ENCODE data around the gene LYZL1.

Gene LYZL1

GRCh38 chr10:29345910-29346209, 57.0 kb downstream of the LYZL1 start (continued):
- TF ChIP-seq CREB5 (CRISPR knock-in tag; IDR thresholded peaks at IDR 0.05; ENCODE audit: low read depth): no peak
- no peak for TF ChIP-seq TCF4 (CRISPR knock-in tag; IDR thresholded peaks at IDR 0.05; ENCODE audit: borderline replicate concordance)
- no peak for TF ChIP-seq PATZ1 (CRISPR knock-in tag; IDR thresholded peaks at IDR 0.05; ENCODE audit: borderline replicate concordance)
- no peak for TF ChIP-seq TSHZ2 (CRISPR knock-in tag; IDR thresholded peaks at IDR 0.05)

- no peak for ATAC-seq
- TF ChIP-seq PPARA (CRISPR knock-in tag; IDR thresholded peaks at IDR 0.05; ENCODE audit: borderline replicate concordance) (no peak), RARB (CRISPR knock-in tag; IDR thresholded peaks at IDR 0.05) (no peak), ZFP3 (CRISPR knock-in tag; IDR thresholded peaks at IDR 0.05) (no peak), TCF4 (CRISPR knock-in tag; IDR thresholded peaks at IDR 0.05; ENCODE audit: borderline replicate concordance) (no peak)
Measured at GRCh38 chr10:29346296-29347001, 57.6 kb downstream of the LYZL1 start.

GRCh38 chr10:29348836-29349235, 60.0 kb downstream of the LYZL1 start:
- no peak for ATAC-seq
- no peak for TF ChIP-seq ISL1 (CRISPR knock-in tag; IDR thresholded peaks at IDR 0.05)
- TF ChIP-seq PPARA (CRISPR knock-in tag; IDR thresholded peaks at IDR 0.05; ENCODE audit: borderline replicate concordance): no peak
- no peak for TF ChIP-seq TSHZ2 (CRISPR knock-in tag; IDR thresholded peaks at IDR 0.05)
- TF ChIP-seq RARB (CRISPR knock-in tag; IDR thresholded peaks at IDR 0.05): no peak
- no peak for TF ChIP-seq ZFP3 (CRISPR knock-in tag; IDR thresholded peaks at IDR 0.05)
- TF ChIP-seq ZFP30 (CRISPR knock-in tag; IDR thresholded peaks at IDR 0.05): no peak
- TF ChIP-seq ZNF565 (CRISPR knock-in tag; conservative IDR thresholded peaks at IDR 0.05; ENCODE audit: low read depth): no peak
- TF ChIP-seq OSR1 (CRISPR knock-in tag; IDR thresholded peaks at IDR 0.05): no peak

- no peak for ATAC-seq
- no peak for TF ChIP-seq OSR1 (CRISPR knock-in tag; IDR thresholded peaks at IDR 0.05)
Measured at GRCh38 chr10:29353305-29353704, 64.4 kb downstream of the LYZL1 start.

- TF ChIP-seq TOX (CRISPR knock-in tag; IDR thresholded peaks at IDR 0.05; ENCODE audit: borderline replicate concordance) (no peak), TSHZ2 (CRISPR knock-in tag; IDR thresholded peaks at IDR 0.05) (no peak)
- no peak for ATAC-seq
Measured at GRCh38 chr10:29353887-29354561, 65.2 kb downstream of the LYZL1 start.

All from SK-N-SH treated with all-trans-retinoic acid at 6 μM for 48 hours (cell line).